Measurements from ENCODE around the gene ACY1.

ACY1 gene

GRCh38 chr3:52036222-52036694 lies 52.9 kb downstream of the ACY1 start:
- H3K4me3 ChIP-seq (ENCODE audit: low read depth, low read length): no peak overlapping the region
- in situ Hi-C loops (cut with HindIII; ENCODE audit: low sequenced_read_pairs): no loop called here
- TF ChIP-seq CTCF (IDR thresholded peaks at IDR 0.05; ENCODE audit: low read depth, low read length, missing control alignments): no peak
- DNase-seq (ENCODE audit: low read depth): no peak

- in situ Hi-C loops (cut with HindIII; ENCODE audit: low sequenced_read_pairs): no loop called here
- no peak for DNase-seq (ENCODE audit: low read depth)
- H3K4me3 ChIP-seq (ENCODE audit: low read depth, low read length): no peak overlapping the region
- no peak for TF ChIP-seq CTCF (IDR thresholded peaks at IDR 0.05; ENCODE audit: low read depth, low read length, missing control alignments)
These were observed 53.5 kb downstream of the ACY1 start for GRCh38 chr3:52036829-52037228.

- no peak for TF ChIP-seq CTCF (IDR thresholded peaks at IDR 0.05; ENCODE audit: low read depth, low read length, missing control alignments)
- in situ Hi-C loops (cut with HindIII; ENCODE audit: low sequenced_read_pairs): no loop called here
- no peak overlapping the region for H3K4me3 ChIP-seq (ENCODE audit: low read depth, low read length)
- DNase-seq (ENCODE audit: low read depth): no peak
These were observed 54.0 kb downstream of the ACY1 start for GRCh38 chr3:52037291-52037690.

- TF ChIP-seq CTCF (IDR thresholded peaks at IDR 0.05; ENCODE audit: low read depth, low read length, missing control alignments): no peak
These were observed 54.9 kb downstream of the ACY1 start for GRCh38 chr3:52038227-52038626.

More at GRCh38 chr3:52038227-52038626, 54.9 kb downstream of the ACY1 start:
- no peak overlapping the region for H3K4me3 ChIP-seq (ENCODE audit: low read depth, low read length)
- DNase-seq (ENCODE audit: low read depth): no peak
- in situ Hi-C loops (cut with HindIII; ENCODE audit: low sequenced_read_pairs): no loop called here
